ENCODE results near the gene SORCS1. TPM values are rescaled to one million over a fixed set of nuclear protein-coding genes. Genes with fewer than 3 reads are reported as not detected.

SORCS1 gene
- total and polyA plus RNA-seq, 4 donors: 0.04 to 3.5 (median 0.05) TPM

- H3K4me3 ChIP-seq: no peak overlapping the region
- 61 to 72% methylated on average over 2 of the region's 2 CpGs for WGBS, 2 donors
- ATAC-seq (ENCODE audit: insufficient read depth, low FRiP score): no peak
These were observed 66.2 kb downstream of the SORCS1 start for GRCh38 chr10:107098326-107098725.

GRCh38 chr10:107094824-107095522 is 69.5 kb downstream of the SORCS1 start:
- WGBS, 2 donors: 90 to 92% methylated on average over 6 of the region's 6 CpGs
- ATAC-seq (ENCODE audit: insufficient read depth, low FRiP score) (no peak), DNase-seq (no peak)
- H3K4me3 ChIP-seq: no peak overlapping the region
- no peak overlapping the region for H3K27ac ChIP-seq (ENCODE audit: low read depth in 1 of 2, low read length in 1 of 2)
- peaks cover 0 to 2% (median 0%) of the 10 kb centered on the region in 4 donors for H3K9me3 ChIP-seq (ENCODE audit: control insufficient read depth in 4 of 4, insufficient read depth in 3 of 4, low read length in 3 of 4)
- no peak for TF ChIP-seq CTCF (IDR thresholded peaks at IDR 0.05; ENCODE audit: control extremely low read depth, extremely low read depth)
- H3K27me3 ChIP-seq (ENCODE audit: control insufficient read depth in 3 of 3, insufficient read depth in 3 of 3, low read length in 2 of 3): no peaks in the 10 kb centered on the region
- no peaks in the 10 kb centered on the region for H3K4me1 ChIP-seq (ENCODE audit: control insufficient read depth in 5 of 5, insufficient read depth in 5 of 5, low read length in 5 of 5)
- no peaks in the 10 kb centered on the region for H3K36me3 ChIP-seq (ENCODE audit: control insufficient read depth in 4 of 4, insufficient read depth in 4 of 4, low read length in 4 of 4)
- no peak overlapping the region for H3K9ac ChIP-seq (ENCODE audit: insufficient read depth in 1 of 2, low read length in 2 of 2)

More at GRCh38 chr10:107098326-107098725, 66.2 kb downstream of the SORCS1 start:
- peaks cover 0 to 4% (median 0%) of the 10 kb centered on the region in 5 donors for H3K4me1 ChIP-seq (ENCODE audit: control insufficient read depth in 5 of 5, insufficient read depth in 5 of 5, low read length in 5 of 5)
- no peaks in the 10 kb centered on the region for H3K27me3 ChIP-seq (ENCODE audit: control insufficient read depth in 3 of 3, insufficient read depth in 3 of 3, low read length in 2 of 3)
- DNase-seq: no peak
- no peaks in the 10 kb centered on the region for H3K9me3 ChIP-seq (ENCODE audit: control insufficient read depth in 4 of 4, insufficient read depth in 3 of 4, low read length in 3 of 4)
- no peak overlapping the region for H3K27ac ChIP-seq (ENCODE audit: low read depth in 1 of 2, low read length in 1 of 2)
- no peak for TF ChIP-seq CTCF (IDR thresholded peaks at IDR 0.05; ENCODE audit: control extremely low read depth, extremely low read depth)
- H3K9ac ChIP-seq (ENCODE audit: insufficient read depth in 1 of 2, low read length in 2 of 2): no peak overlapping the region
- H3K36me3 ChIP-seq (ENCODE audit: control insufficient read depth in 4 of 4, insufficient read depth in 4 of 4, low read length in 4 of 4): no peaks in the 10 kb centered on the region

- no peak overlapping the region for H3K9ac ChIP-seq (ENCODE audit: insufficient read depth in 1 of 2, low read length in 2 of 2)
These were observed 72.2 kb downstream of the SORCS1 start for GRCh38 chr10:107092321-107092720.

More at GRCh38 chr10:107092321-107092720, 72.2 kb downstream of the SORCS1 start:
- no peaks in the 10 kb centered on the region for H3K4me1 ChIP-seq (ENCODE audit: control insufficient read depth in 5 of 5, insufficient read depth in 5 of 5, low read length in 5 of 5)
- no peaks in the 10 kb centered on the region for H3K36me3 ChIP-seq (ENCODE audit: control insufficient read depth in 4 of 4, insufficient read depth in 4 of 4, low read length in 4 of 4)
- ATAC-seq (ENCODE audit: insufficient read depth, low FRiP score): no peak
- H3K27me3 ChIP-seq (ENCODE audit: control insufficient read depth in 3 of 3, insufficient read depth in 3 of 3, low read length in 2 of 3): no peaks in the 10 kb centered on the region
- WGBS, 2 donors: 82 to 88% methylated on average over 1 of the region's 1 CpG
- peaks cover 0 to 2% (median 0%) of the 10 kb centered on the region in 4 donors for H3K9me3 ChIP-seq (ENCODE audit: control insufficient read depth in 4 of 4, insufficient read depth in 3 of 4, low read length in 3 of 4)
- no peak overlapping the region for H3K4me3 ChIP-seq
- DNase-seq: no peak
- TF ChIP-seq CTCF (IDR thresholded peaks at IDR 0.05; ENCODE audit: control extremely low read depth, extremely low read depth): no peak
- no peak overlapping the region for H3K27ac ChIP-seq (ENCODE audit: low read depth in 1 of 2, low read length in 1 of 2)

Data from lung (tissue), 12 donors.